ENCODE data around the gene CLEC2D.
"Not testable (repeated sequence)": the region's sequence is repeated elsewhere in the genome, so short reads cannot be mapped to it uniquely, and the experiment has no call there.

CLEC2D gene

DNA sequence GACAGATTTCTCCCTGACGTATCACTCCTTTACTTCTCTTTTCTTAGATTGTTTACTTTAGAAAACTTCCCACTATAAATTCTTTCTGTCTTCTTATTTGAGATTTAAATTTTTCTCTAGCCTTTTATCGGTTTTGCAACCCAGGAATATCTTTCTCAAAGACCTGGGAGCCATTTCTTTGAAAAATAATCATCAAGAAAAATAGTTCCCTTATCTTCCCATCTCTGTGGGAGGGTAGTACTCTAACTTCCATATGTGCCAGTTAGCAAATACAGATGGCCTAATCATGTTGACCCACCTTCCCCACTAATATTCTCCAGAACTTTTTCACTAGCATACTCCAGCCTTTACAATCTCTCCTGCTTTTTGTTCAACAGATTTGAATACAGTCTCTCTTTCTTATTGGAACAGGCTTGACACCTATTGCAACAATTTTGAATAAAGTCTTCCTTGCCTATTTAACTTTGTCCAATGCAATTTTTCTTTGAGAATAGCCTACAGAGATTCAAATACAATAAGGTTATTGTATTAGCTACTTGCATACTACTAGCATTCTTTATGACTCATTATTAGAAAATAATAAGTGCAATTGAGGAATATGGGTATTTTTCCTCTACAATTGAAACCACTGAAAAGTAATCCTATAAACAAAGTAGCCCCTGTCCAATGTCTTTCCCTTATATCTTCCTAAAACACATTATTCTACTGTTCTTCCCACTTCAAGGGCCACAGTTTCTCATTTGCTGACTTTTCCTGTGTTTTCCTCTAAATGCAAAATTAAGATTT is 34.4 kb upstream of the CLEC2D start:
- H3K4me3 ChIP-seq (replicated peaks; ENCODE audit: low read depth, low read length), result no peak overlapping the region
- TF ChIP-seq, protein P1, sequence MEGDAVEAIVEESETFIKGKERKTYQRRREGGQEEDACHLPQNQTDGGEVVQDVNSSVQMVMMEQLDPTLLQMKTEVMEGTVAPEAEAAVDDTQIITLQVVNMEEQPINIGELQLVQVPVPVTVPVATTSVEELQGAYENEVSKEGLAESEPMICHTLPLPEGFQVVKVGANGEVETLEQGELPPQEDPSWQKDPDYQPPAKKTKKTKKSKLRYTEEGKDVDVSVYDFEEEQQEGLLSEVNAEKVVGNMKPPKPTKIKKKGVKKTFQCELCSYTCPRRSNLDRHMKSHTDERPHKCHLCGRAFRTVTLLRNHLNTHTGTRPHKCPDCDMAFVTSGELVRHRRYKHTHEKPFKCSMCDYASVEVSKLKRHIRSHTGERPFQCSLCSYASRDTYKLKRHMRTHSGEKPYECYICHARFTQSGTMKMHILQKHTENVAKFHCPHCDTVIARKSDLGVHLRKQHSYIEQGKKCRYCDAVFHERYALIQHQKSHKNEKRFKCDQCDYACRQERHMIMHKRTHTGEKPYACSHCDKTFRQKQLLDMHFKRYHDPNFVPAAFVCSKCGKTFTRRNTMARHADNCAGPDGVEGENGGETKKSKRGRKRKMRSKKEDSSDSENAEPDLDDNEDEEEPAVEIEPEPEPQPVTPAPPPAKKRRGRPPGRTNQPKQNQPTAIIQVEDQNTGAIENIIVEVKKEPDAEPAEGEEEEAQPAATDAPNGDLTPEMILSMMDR (IDR thresholded peaks at IDR 0.05; ENCODE audit: low read depth, low read length, missing control alignments), result no peak
- DNase-seq (ENCODE audit: extremely low read depth, low read depth), result no peak

DNA sequence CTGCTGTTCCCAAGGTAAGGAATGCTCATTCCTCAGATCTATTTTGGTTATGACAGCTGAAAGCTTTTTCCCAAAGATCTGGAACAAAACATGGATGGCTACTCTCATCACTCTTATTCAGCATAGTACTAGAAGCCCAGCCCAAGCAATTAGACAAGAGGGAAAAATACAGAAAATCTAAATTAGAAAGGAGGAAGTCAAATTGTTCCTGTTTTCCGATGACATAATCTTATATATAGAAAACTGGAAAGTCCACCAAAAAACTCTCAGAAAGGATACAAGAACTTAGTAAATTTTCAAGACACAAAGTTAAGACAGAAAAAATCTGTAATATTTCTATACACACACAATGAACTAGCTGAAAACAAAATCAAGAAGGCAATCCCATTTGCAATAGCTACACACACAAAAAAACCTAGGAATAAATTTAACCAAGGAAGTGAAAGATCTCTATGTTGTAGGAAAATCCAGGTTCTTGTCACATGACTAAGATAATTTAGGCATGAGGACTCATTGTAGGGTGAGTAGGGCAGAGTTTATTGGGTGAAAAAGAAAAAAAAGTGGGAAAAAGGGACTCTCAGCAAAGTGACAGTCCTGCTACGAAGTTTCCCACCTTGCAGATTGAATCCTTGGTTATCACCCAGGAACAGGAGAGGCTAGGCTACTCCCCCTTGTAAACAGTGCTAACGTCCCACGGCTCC is 33.2 kb upstream of the CLEC2D start:
- DNase-seq (ENCODE audit: extremely low read depth, low read depth), result no peak
- TF ChIP-seq, protein P1 (IDR thresholded peaks at IDR 0.05; ENCODE audit: low read depth, low read length, missing control alignments), result no peak
- H3K4me3 ChIP-seq (replicated peaks; ENCODE audit: low read depth, low read length), result no peak overlapping the region

DNA sequence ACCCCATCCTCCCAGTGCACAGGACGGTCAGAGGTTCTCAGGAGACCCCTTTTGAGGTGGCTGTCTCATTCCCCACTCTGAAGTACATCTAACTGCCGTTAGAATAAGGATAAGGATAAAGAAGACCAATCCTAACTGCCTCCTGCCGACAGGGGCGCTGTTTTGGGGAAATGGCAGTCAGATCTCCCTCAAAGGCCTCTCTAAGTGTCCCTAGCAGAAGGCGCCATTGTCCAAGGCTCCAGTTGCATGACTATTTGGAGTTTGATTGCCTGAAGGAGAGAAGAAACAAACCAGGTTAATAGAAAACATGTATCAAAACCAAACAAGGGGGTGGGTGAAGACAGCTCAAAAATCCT is 32.7 kb upstream of the CLEC2D start:
- TF ChIP-seq, protein P1 (IDR thresholded peaks at IDR 0.05; ENCODE audit: low read depth, low read length, missing control alignments), result no peak
- H3K4me3 ChIP-seq (replicated peaks; ENCODE audit: low read depth, low read length), result no peak overlapping the region
- DNase-seq (ENCODE audit: extremely low read depth, low read depth), result no peak

DNA sequence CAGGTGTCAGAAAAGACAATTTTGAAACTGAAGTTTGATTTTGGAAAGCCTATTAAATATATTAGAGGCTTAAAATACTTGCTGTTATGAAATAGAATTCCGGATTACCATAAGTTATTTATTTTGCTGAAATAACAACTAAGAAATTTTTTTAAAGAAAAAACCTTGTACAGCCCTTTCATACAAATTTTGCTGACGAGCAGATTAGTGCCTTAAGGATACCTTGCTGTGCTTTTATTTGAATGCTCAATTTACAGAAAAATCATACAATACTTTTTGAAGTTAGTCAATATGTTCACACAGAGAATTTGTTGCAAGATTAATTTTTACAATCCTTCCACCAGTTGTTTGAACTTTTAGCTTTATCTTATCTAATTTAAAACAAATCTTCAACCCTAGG is 29.5 kb upstream of the CLEC2D start:
- H3K4me3 ChIP-seq (replicated peaks; ENCODE audit: low read depth, low read length), result no peak overlapping the region
- DNase-seq (ENCODE audit: extremely low read depth, low read depth), result no peak
- TF ChIP-seq, protein P1 (IDR thresholded peaks at IDR 0.05; ENCODE audit: low read depth, low read length, missing control alignments), result no peak

DNA sequence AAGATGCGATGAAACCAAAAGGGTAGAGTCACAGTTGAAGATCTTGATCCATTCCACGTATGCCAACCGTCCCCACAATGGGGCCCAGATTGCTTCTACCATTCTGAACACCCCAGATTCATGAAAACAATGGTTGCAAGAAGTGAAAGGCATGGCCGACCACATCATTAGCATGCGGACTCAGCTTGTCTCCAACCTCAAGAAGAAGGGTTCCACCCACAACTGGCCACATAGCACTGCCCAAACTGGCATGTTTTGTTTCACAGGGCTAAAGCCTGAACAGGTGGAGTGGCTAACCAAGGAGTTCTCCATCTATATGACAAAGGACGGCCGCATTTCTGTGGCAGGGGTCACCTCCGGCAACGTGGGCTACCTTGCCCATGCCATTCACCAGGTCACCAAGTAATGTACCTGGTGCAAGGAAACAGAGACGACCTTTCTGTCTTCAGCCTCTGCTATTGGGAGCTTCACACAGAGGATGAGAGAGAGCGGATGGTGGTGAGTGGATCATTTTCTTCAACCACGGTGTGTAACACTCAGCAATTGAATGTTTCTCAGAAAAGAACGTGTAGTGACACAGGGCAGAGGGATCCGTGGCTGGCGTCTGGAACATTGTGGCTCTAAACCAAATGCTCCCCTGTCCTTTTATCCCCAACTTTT is 26.8 kb upstream of the CLEC2D start:
- TF ChIP-seq, protein P1 (IDR thresholded peaks at IDR 0.05; ENCODE audit: low read depth, low read length, missing control alignments), result no peak
- no peak overlapping the region for H3K4me3 ChIP-seq (replicated peaks; ENCODE audit: low read depth, low read length)
- no peak for DNase-seq (ENCODE audit: extremely low read depth, low read depth)

GRCh38 chr12:9643266-9643660 is 26.2 kb upstream of the CLEC2D start:
- no peak for DNase-seq (ENCODE audit: extremely low read depth, low read depth)
- TF ChIP-seq, protein P1 (IDR thresholded peaks at IDR 0.05; ENCODE audit: low read depth, low read length, missing control alignments), result no peak
- no peak overlapping the region for H3K4me3 ChIP-seq (replicated peaks; ENCODE audit: low read depth, low read length)

DNA sequence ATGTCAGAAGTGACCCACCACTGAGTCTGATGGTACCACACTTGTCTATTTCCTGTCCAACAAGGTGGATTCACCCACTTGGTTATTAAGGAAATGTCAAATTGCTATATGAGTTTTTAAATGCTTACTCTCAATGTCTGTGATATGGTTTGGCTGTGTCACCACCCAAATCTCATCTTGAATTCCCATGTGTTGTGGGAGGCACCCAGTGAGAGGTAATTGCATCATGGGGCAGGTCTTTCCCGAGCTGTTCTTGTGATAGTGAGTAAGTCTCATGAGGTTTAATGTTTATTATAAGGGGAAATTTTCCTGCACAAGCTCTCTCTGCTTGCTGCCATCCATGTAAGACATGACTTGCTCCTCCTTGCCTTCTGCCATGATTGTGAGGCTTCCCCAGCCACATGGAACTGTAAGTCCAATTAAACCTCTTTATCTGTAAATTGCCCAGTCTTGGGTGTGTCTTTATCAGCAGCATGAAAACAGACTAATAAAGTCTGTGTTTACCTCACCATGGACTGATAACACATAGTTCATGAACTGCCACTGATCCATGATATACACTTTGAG is 24.4 kb upstream of the CLEC2D start:
- DNase-seq (ENCODE audit: extremely low read depth, low read depth); H3K4me3 ChIP-seq (replicated peaks; ENCODE audit: low read depth, low read length): not testable (repeated sequence)

Data from HFF-Myc (cell line).